MM.1S (cell line): ENCODE measurements around the gene TMEM38B.

Source experiments
- CTCF ChIP-seq: fragments of 300-600 bp; sonication (generic); IDR thresholded peaks from 2 replicates; pipeline ENCODE4 v1.5.1; 2016; ENCODE audit warnings: antibody characterized with exemption, low read length, mixed read lengths
- EZH2 ChIP-seq: fragments of 300-600 bp; sonication (generic); optimal IDR thresholded peaks from 2 replicates; pipeline ENCODE3; 2017; ENCODE audit warnings: low read depth, mild to moderate bottlenecking, antibody characterized with exemption, low read length, mixed read lengths
- EZH2phosphoT487 ChIP-seq: fragments of 300-600 bp; sonication (generic); IDR thresholded peaks from 2 replicates; pipeline ENCODE4 v1.6.1; 2018; ENCODE audit warnings: antibody characterized with exemption, low read length

GRCh38 chr9:105651806-105652205 lies 42.5 kb upstream of the TMEM38B start:
- TF ChIP-seq CTCF (no peak), EZH2phosphoT487 (no peak), EZH2 (no peak)
